SK-N-SH treated with all-trans-retinoic acid at 6 μM for 48 hours (cell line): ENCODE measurements around the gene OAF.

Source experiments
- ATAC-seq: fragments of 200-7000 bp; cut with Tn5 transposase; 3 replicates; pipeline ENCODE4 v1.9.1; 2020; ENCODE audit warnings: mild to moderate bottlenecking, moderate library complexity
- ARNTL ChIP-seq: fragments of 450-650 bp; formaldehyde crosslinking; IDR thresholded peaks from 2 replicates; pipeline ENCODE4 v1.5.0; 2020; ENCODE audit warnings: low read depth, mild to moderate bottlenecking, moderate library complexity, borderline replicate concordance
- BACH2 ChIP-seq: fragments of 250-450 bp; sonication (Bioruptor Pico); IDR thresholded peaks from 2 replicates; pipeline ENCODE4 v1.9.0; 2021; ENCODE audit warnings: mild to moderate bottlenecking, borderline replicate concordance
- CREB5 ChIP-seq: fragments of 250-450 bp; sonication (Bioruptor Pico); IDR thresholded peaks from 2 replicates; pipeline ENCODE4 v1.5.1; 2020; ENCODE audit warnings: low read depth, mild to moderate bottlenecking, moderate library complexity
- CSDC2 ChIP-seq: fragments of 250-450 bp; sonication (Bioruptor Pico); IDR thresholded peaks from 2 replicates; pipeline ENCODE4 v1.5.0; 2020; ENCODE audit warnings: mild to moderate bottlenecking, moderate library complexity
- ESRRG ChIP-seq: fragments of 250-450 bp; sonication (Bioruptor Pico); IDR thresholded peaks from 2 replicates; pipeline ENCODE4 v1.6.1; 2021; ENCODE audit warnings: mild to moderate bottlenecking
- ISL1 ChIP-seq: fragments of 250-450 bp; sonication (Bioruptor Pico); IDR thresholded peaks from 2 replicates; pipeline ENCODE4 v2.1.2; 2022; ENCODE audit warnings: mild to moderate bottlenecking, moderate library complexity
- OSR1 ChIP-seq: fragments of 250-450 bp; sonication (Bioruptor Pico); IDR thresholded peaks from 2 replicates; pipeline ENCODE4 v1.8.0; 2022; ENCODE audit warnings: moderate library complexity, mild to moderate bottlenecking, inconsistent platforms
- POU6F1 ChIP-seq: fragments of 250-450 bp; sonication (Bioruptor Pico); IDR thresholded peaks from 2 replicates; pipeline ENCODE4 v1.8.0; 2021; ENCODE audit warnings: low read depth, mild to moderate bottlenecking, moderate library complexity, borderline replicate concordance
- PPARA ChIP-seq: fragments of 250-450 bp; sonication (Bioruptor Pico); IDR thresholded peaks from 2 replicates; pipeline ENCODE4 v1.5.0; 2020; ENCODE audit warnings: mild to moderate bottlenecking, borderline replicate concordance
- RARB ChIP-seq: fragments of 250-450 bp; sonication (Bioruptor Pico); IDR thresholded peaks from 2 replicates; pipeline ENCODE4 v1.8.0; 2021; ENCODE audit warnings: mild to moderate bottlenecking, moderate library complexity
- TCF4 ChIP-seq: fragments of 250-450 bp; sonication (Bioruptor Pico); IDR thresholded peaks from 2 replicates; pipeline ENCODE4 v1.8.0; 2021; ENCODE audit warnings: mild to moderate bottlenecking, moderate library complexity, borderline replicate concordance
- TOX ChIP-seq: fragments of 250-450 bp; sonication (Bioruptor Pico); IDR thresholded peaks from 2 replicates; pipeline ENCODE4 v1.8.0; 2021; ENCODE audit warnings: mild to moderate bottlenecking, moderate library complexity, borderline replicate concordance
- ZC3H10 ChIP-seq: fragments of 250-450 bp; sonication (Bioruptor Pico); IDR thresholded peaks from 2 replicates; pipeline ENCODE4 v1.5.1; 2021; ENCODE audit warnings: mild to moderate bottlenecking, moderate library complexity
- ZFP3 ChIP-seq: fragments of 250-450 bp; sonication (Bioruptor Pico); IDR thresholded peaks from 2 replicates; pipeline ENCODE4 v1.5.0; 2020; ENCODE audit warnings: mild to moderate bottlenecking, moderate library complexity
- ZNF565 ChIP-seq: fragments of 450-650 bp; formaldehyde crosslinking; conservative IDR thresholded peaks from 2 replicates; pipeline ENCODE4 v1.5.0; 2020; ENCODE audit warnings: low read depth, mild to moderate bottlenecking, moderate library complexity
- ZNF70 ChIP-seq: fragments of 450-650 bp; formaldehyde crosslinking; IDR thresholded peaks from 2 replicates; pipeline ENCODE4 v1.5.0; 2020; ENCODE audit warnings: mild to moderate bottlenecking, moderate library complexity
- ZNF8 ChIP-seq: fragments of 450-650 bp; formaldehyde crosslinking; IDR thresholded peaks from 2 replicates; pipeline ENCODE4 v1.5.0; 2020; ENCODE audit warnings: mild to moderate bottlenecking, moderate library complexity
- TF ChIP-seq, protein P1 (sequence below): fragments of 250-450 bp; sonication (Bioruptor Pico); IDR thresholded peaks from 2 replicates; pipeline ENCODE4 v1.8.0; 2020; ENCODE audit warnings: mild to moderate bottlenecking, moderate library complexity, borderline replicate concordance
- TF ChIP-seq, protein P2 (sequence below): fragments of 250-450 bp; sonication (Bioruptor Pico); IDR thresholded peaks from 2 replicates; pipeline ENCODE4 v1.5.0; 2020; ENCODE audit warnings: mild to moderate bottlenecking, moderate library complexity

Gene OAF

GRCh38 chr11:120215634-120216033, 4.8 kb downstream of the OAF start:
- TF ChIP-seq ZC3H10 (CRISPR knock-in tag) (no peak), CSDC2 (CRISPR knock-in tag) (no peak), ZNF565 (CRISPR knock-in tag) (no peak), ARNTL (CRISPR knock-in tag) (no peak), OSR1 (CRISPR knock-in tag) (no peak), CREB5 (no peak)
- TF ChIP-seq, protein P1, sequence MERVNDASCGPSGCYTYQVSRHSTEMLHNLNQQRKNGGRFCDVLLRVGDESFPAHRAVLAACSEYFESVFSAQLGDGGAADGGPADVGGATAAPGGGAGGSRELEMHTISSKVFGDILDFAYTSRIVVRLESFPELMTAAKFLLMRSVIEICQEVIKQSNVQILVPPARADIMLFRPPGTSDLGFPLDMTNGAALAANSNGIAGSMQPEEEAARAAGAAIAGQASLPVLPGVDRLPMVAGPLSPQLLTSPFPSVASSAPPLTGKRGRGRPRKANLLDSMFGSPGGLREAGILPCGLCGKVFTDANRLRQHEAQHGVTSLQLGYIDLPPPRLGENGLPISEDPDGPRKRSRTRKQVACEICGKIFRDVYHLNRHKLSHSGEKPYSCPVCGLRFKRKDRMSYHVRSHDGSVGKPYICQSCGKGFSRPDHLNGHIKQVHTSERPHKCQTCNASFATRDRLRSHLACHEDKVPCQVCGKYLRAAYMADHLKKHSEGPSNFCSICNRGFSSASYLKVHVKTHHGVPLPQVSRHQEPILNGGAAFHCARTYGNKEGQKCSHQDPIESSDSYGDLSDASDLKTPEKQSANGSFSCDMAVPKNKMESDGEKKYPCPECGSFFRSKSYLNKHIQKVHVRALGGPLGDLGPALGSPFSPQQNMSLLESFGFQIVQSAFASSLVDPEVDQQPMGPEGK: no peak
- TF ChIP-seq, all 23 proteins: peak for 0
- peak; percentile 23 for ATAC-seq

- TF ChIP-seq ARNTL (CRISPR knock-in tag) (no peak), ZFP3 (no peak), OSR1 (CRISPR knock-in tag) (no peak), BACH2 (CRISPR knock-in tag) (no peak), ISL1 (no peak), PPARA (CRISPR knock-in tag) (no peak), ESRRG (CRISPR knock-in tag) (no peak), TOX (CRISPR knock-in tag) (no peak), ZNF565 (CRISPR knock-in tag) (no peak), CSDC2 (CRISPR knock-in tag) (no peak), RARB (no peak)
- TF ChIP-seq, all 23 proteins: peak for 0
These were observed 5.7 kb downstream of the OAF start for GRCh38 chr11:120216426-120217102.

DNA sequence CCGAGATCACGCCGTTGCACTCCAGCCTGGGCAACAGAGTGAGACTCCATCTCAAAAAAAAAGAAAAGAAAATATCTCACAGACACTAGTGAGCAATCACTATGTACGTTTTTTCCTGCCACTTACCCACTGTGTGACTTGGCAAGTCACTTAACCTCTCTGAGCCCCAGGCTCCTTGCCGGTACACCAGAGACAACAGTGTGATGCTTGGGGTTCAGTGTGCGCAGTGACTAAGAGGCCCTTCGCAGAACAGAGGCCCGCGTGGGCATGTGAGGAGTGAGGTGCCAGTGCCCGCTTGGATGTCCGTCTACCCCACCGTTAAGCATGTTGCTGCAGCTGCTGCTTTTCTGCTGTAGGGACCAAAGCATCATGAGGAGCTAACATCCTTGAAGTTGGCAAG, 6.7 kb downstream of the OAF start:
- no peak for TF ChIP-seq OSR1 (CRISPR knock-in tag)
- no peak for TF ChIP-seq TCF4
- TF ChIP-seq ZNF8 (CRISPR knock-in tag): no peak
- TF ChIP-seq PPARA (CRISPR knock-in tag): no peak
- no peak for TF ChIP-seq ESRRG (CRISPR knock-in tag)
- TF ChIP-seq POU6F1 (CRISPR knock-in tag): no peak
- TF ChIP-seq RARB: no peak
- TF ChIP-seq CREB5: no peak
- ATAC-seq: no peak

More at GRCh38 chr11:120216426-120217102, 5.7 kb downstream of the OAF start:
- no peak for ATAC-seq

- ATAC-seq: no peak
- no peak for TF ChIP-seq ZC3H10 (CRISPR knock-in tag)
- TF ChIP-seq, all 23 proteins: peak for 0
These were observed 7.3 kb downstream of the OAF start for GRCh38 chr11:120217941-120218694.

- ATAC-seq: no peak
- TF ChIP-seq ISL1: no peak
- TF ChIP-seq ZC3H10 (CRISPR knock-in tag): no peak
- TF ChIP-seq TCF4: no peak
- no peak for TF ChIP-seq ESRRG (CRISPR knock-in tag)
- TF ChIP-seq BACH2 (CRISPR knock-in tag): no peak
- TF ChIP-seq, protein P2, sequence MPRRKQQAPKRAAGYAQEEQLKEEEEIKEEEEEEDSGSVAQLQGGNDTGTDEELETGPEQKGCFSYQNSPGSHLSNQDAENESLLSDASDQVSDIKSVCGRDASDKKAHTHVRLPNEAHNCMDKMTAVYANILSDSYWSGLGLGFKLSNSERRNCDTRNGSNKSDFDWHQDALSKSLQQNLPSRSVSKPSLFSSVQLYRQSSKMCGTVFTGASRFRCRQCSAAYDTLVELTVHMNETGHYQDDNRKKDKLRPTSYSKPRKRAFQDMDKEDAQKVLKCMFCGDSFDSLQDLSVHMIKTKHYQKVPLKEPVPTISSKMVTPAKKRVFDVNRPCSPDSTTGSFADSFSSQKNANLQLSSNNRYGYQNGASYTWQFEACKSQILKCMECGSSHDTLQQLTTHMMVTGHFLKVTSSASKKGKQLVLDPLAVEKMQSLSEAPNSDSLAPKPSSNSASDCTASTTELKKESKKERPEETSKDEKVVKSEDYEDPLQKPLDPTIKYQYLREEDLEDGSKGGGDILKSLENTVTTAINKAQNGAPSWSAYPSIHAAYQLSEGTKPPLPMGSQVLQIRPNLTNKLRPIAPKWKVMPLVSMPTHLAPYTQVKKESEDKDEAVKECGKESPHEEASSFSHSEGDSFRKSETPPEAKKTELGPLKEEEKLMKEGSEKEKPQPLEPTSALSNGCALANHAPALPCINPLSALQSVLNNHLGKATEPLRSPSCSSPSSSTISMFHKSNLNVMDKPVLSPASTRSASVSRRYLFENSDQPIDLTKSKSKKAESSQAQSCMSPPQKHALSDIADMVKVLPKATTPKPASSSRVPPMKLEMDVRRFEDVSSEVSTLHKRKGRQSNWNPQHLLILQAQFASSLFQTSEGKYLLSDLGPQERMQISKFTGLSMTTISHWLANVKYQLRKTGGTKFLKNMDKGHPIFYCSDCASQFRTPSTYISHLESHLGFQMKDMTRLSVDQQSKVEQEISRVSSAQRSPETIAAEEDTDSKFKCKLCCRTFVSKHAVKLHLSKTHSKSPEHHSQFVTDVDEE: no peak
- no peak for TF ChIP-seq POU6F1 (CRISPR knock-in tag)
- TF ChIP-seq PPARA (CRISPR knock-in tag): no peak
- TF ChIP-seq ARNTL (CRISPR knock-in tag): no peak
- TF ChIP-seq ZNF8 (CRISPR knock-in tag): no peak
- no peak for TF ChIP-seq CREB5
- TF ChIP-seq ZNF70 (CRISPR knock-in tag): no peak
- no peak for TF ChIP-seq ZNF565 (CRISPR knock-in tag)
These were observed 7.8 kb downstream of the OAF start for GRCh38 chr11:120218695-120219033.
